ENCODE results near the gene TFAP2C.
"Not testable (repeated sequence)": the region's sequence is repeated elsewhere in the genome, so short reads cannot be mapped to it uniquely, and the experiment has no call there.

TFAP2C gene

DNA sequence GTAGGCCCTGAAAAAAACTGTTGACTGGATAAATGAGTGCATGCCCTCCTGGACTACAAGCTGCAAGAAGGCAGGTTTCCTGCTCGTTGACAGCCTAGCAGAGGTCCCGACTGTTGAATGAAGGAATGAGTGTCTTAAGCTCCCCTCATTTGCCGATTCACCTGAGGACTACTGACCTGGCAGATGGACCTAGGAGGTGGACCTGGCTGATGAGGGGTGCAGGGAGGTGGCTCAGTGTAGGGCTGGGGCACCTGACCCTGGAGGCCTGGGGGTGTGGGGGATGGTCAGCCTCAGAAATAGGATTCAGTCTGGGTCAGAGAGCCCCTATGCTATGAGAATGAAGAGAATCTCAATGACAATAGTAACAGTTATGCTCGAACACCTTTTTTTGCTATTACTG, 11.6 kb upstream of the TFAP2C start:
- no peak for FAIRE-seq

- FAIRE-seq: no peak
Measured at GRCh38 chr20:56621730-56622129, 7.4 kb upstream of the TFAP2C start.

DNA sequence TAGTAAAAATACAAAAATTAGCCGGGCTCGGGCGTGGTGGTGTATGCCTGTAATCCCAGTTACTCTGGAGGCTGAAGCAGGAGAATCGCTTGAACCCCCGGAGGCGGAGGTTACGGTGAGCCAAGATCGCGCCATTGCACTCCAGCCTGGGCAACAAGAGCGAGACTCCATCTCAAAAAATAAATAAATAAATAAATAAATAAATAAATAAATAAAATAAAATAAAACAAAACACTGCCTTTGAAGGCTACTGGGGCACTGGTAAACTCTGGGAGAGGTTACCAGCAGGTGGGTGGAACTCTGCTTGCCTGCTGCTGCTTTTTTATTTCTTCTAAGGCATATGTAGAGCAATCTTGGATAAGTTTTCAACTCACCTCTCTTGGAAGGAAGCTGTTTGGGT, 5.2 kb upstream of the TFAP2C start:
- not testable (repeated sequence) for FAIRE-seq

GRCh38 chr20:56624786-56625681, 4.1 kb upstream of the TFAP2C start:
- no peak for FAIRE-seq

DNA sequence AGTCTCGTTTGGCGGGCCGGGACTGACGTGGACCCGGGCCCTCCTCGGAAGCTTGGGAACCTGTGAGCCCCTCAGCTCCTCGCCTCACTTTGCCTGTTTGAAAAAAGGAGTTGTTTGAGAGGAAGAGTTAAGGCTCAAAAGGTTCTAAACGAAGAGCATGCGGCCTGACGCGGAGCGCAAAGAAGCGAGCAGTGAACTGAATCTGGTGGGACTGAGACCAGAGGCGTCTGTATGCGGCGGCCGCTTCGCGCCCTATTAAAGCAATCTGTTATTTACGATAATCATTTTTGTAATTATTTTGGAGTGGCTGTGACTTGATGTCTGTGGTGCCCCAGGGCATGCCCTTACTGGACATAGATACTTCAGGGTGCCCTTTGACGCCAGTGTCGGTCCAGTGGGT, 3.3 kb upstream of the TFAP2C start:
- no peak for FAIRE-seq

DNA sequence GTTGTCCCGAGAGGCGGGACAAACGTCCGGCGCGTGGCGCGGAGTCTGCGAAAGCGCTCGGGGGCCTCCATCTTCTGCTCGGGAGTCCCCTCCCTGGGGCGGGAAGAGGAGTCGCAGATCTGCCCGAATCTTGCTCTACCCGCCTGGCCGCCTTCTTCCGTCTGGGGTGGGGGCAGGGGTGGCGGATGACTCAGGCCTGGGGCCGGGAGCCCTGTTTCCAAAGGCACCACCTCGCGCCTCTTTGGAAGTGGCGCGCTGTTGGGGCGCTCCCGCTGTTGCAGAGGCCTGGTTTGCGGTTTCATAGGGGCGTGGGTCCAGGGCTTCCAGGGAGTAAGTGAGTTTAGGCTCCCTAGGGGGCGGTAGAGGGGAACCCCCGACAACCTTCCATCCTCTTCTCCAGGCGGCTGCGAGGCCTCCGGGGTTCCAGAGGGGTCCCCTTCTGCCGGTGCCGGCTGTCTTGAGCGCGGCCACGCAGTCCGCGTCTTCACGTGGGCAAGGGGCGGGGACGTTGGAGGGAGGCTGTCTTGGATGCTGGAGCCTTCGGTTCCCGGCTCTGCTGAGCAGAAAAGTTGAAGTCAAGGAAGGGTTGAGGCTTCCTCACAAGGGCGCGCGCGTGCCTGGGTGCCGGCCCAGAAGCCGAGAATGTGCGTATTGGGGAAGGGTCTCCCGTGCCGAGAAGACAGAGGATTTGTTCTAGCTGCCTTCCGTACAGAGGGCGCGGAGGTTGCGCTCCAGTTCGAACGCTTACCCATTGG, 2.6 kb upstream of the TFAP2C start:
- no peak for FAIRE-seq

DNA sequence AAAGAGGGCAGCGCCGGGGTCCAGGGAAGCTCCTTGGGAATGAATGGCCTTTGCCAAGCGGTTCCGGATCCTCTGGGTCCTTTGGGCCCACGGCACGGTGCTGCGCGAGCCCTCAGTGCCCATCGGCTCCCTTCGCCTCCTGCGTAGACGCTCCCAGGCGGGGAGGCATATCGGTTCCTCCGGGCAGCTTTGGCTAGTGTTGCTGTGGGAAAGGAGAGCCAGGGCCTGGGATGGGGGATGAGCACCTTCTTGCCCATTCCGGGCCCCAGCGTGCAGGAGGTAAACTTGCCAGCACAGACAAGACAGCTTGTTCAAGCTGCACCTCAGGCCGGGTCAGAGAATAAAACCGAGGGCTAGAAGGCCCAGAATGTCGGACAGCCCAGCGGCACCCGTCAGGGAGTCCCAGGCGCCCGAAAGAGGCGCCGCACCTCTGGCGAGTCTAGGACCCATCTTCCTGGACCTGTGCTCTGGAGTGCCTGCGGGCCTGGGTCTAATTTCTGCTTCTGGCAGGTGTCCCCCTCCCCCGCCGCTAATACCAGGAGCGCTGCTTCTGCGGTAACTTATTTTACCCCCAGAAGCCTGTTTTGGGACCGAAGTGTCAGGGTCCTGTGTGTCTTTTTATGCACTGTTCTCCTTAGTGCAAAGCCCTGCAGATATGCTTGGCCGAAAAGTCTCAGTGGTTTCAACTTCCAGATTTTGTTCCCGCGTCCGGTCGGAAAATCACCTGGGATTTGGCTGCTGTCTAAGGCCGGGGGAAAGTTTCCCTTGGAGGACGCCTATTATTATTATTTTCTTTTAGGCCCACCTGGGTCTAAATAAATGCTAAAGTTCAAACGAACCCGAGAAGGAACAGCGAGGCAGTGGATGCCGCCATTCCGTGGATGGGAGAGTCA, 1.7 kb upstream of the TFAP2C start:
- FAIRE-seq: no peak

- FAIRE-seq: no peak
Measured at GRCh38 chr20:56628015-56628872, 862 bp upstream of the TFAP2C start.

GRCh38 chr20:56629464-56630085, 469 bp downstream of the TFAP2C start:
- FAIRE-seq: no peak

GRCh38 chr20:56630086-56630493, 984 bp downstream of the TFAP2C start:
- no peak for FAIRE-seq

GRCh38 chr20:56630506-56631317, 1.6 kb downstream of the TFAP2C start:
- FAIRE-seq: no peak

DNA sequence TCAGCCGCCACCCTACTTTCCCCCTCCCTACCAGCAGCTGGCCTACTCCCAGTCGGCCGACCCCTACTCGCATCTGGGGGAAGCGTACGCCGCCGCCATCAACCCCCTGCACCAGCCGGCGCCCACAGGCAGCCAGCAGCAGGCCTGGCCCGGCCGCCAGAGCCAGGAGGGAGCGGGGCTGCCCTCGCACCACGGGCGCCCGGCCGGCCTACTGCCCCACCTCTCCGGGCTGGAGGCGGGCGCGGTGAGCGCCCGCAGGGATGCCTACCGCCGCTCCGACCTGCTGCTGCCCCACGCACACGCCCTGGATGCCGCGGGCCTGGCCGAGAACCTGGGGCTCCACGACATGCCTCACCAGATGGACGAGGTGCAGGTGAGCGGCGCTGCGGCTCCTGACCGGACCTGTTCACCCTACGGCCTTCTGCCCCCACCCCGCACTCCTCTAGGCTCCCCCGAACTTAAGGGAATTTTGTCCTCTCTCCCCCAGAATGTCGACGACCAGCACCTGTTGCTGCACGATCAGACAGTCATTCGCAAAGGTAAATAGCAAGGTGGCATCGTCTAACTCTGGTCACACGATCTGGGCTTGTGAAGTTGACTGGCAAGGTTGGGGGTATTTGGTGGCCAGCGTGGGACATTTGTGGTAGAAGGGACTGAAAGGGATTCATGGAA, 2.3 kb downstream of the TFAP2C start:
- FAIRE-seq: no peak

DNA sequence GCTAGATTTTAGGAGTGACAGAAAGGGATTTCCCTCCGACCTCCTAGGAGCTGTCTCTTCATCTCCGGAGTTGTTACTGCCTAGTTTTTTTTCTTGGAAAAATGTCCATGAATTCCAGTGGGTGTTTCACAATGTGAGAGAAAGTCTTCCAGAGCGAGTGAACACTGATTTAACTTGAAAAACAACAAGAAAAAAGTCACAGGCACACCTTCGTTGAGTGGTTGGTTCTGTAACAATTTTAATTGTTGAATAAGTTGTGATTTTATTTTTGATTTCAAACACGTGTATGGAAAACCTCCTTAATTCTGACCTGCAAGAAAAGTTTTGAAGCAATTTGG, 2.9 kb downstream of the TFAP2C start:
- FAIRE-seq: no peak

- no peak for FAIRE-seq
Measured at GRCh38 chr20:56634307-56634706, 5.2 kb downstream of the TFAP2C start.

- FAIRE-seq: no peak
Measured at GRCh38 chr20:56634735-56635385, 5.8 kb downstream of the TFAP2C start.

DNA sequence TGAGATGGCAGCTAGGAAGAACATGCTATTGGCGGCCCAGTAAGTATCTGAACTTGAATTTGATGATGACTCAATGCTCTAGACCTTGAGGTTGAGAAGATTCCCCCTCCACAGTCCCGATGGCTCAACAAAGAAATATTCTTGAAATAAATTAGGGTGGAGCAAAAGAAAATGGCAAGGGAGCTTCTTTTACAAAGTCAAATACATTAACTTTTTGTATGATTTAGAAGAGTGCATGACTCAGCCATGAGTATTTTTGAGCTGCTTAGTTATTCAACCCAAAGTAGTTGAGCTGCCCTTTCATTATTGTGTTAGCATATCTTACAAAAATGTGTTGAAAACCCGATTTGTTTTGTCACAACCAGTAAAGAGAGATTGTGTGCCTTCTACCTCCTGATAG, 7.6 kb downstream of the TFAP2C start:
- FAIRE-seq: no peak

DNA sequence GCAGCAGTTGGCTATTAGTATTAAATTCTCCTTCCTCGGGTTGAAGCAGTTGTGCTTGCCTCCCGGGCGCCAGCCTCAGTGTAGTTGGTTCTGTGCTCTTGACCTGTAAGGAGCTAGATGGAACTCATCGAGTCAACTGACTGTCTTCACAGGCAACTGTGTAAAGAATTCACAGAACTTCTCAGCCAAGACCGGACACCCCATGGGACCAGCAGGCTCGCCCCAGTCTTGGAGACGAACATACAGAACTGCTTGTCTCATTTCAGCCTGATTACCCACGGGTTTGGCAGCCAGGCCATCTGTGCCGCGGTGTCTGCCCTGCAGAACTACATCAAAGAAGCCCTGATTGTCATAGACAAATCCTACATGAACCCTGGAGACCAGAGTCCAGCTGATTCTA, 8.5 kb downstream of the TFAP2C start:
- no peak for FAIRE-seq

- no peak for FAIRE-seq
Measured at GRCh38 chr20:56646599-56646998, 17.5 kb downstream of the TFAP2C start.

DNA sequence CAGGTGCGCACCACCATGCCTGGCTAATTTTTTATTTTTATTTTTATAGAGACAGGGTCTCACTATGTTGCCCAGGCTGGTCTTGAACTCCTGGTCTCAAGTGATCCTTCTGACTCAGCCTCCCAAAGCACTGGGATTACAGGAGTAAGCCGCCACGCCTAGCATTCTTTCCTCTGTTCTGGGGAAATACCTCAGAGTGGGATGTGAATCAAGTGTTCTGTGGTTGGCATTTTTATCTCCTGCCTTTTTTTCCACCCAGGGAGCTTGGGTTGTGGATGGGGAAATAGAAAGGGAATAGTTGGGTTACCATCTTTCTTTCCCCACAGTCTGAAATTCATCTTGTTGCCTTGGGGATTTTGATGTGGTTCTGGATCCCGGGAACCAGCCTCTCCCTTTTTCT, 24.1 kb downstream of the TFAP2C start:
- no peak for FAIRE-seq

DNA sequence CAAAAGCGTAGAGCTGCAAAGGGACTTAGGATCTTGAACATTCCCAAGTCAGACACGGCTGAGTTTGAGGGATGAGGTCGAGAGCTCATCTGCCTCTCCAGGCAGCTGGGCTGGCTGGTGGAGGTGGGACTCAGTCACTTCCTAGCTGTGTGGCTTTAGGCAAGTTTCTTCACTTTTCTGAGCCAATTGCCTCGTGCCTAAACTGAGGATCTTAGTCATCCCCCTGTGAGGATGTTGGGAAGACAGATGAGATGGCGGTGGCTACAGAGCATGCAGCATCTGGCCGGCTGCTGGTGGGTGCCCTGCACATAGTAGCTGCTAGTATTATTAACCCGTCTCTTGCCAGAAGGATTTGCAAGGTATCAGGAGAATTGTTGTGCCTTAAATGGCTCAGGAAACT, 27.5 kb downstream of the TFAP2C start:
- no peak for FAIRE-seq

All from G401.6 (cell line).